Smooth muscle cell (in vitro differentiated cells): Measurements from ENCODE around the gene RAB20. TPM values are rescaled to one million over a fixed set of nuclear protein-coding genes. Genes with fewer than 3 reads are reported as not detected.

Experiments
- DNase-seq: peaks from one replicate; lab custom pipeline; 2025; ENCODE audit not compliant: unreplicated experiment; lab: John Stamatoyannopoulos, UW
- H2AFZ ChIP-seq: fragments of 200-600 bp; sonication (generic); 2 replicates; pipeline ENCODE4 v1.6.0; 2016; ENCODE audit warnings: antibody characterized with exemption, low read depth, mild to moderate bottlenecking
- H3F3A ChIP-seq: fragments of 200-600 bp; sonication (generic); 2 replicates; pipeline ENCODE4 v1.6.0; 2017; ENCODE audit warnings: antibody characterized with exemption, low read depth
- H3K27ac ChIP-seq: fragments of 200-600 bp; sonication (generic); 2 replicates; pipeline ENCODE4 v1.5.1; 2016; ENCODE audit warnings: low read depth, mild to moderate bottlenecking
- H3K27me3 ChIP-seq: fragments of 200-600 bp; sonication (generic); 2 replicates; pipeline ENCODE4 v1.6.1; 2016; ENCODE audit warnings: low read depth, mild to moderate bottlenecking
- H3K36me3 ChIP-seq: fragments of 200-600 bp; sonication (generic); 2 replicates; pipeline ENCODE4 v1.5.1; 2016; ENCODE audit warnings: low read depth
- H3K4me1 ChIP-seq: fragments of 200-600 bp; sonication (generic); 2 replicates; pipeline ENCODE4 v1.5.1; 2016; ENCODE audit warnings: low read depth
- H3K4me2 ChIP-seq: fragments of 200-600 bp; sonication (generic); 2 replicates; pipeline ENCODE4 v1.6.0; 2016; ENCODE audit warnings: mild to moderate bottlenecking
- H3K4me3 ChIP-seq: fragments of 200-600 bp; sonication (generic); 2 replicates; pipeline ENCODE4 v1.5.1; 2016; ENCODE audit warnings: mild to moderate bottlenecking
- H3K79me2 ChIP-seq: fragments of 200-600 bp; sonication (generic); 2 replicates; pipeline ENCODE4 v1.6.0; 2016; ENCODE audit warnings: low read depth, mild to moderate bottlenecking
- H3K9ac ChIP-seq: fragments of 200-600 bp; sonication (generic); 2 replicates; pipeline ENCODE4 v1.6.0; 2016; ENCODE audit warnings: low read depth
- H3K9me3 ChIP-seq: fragments of 200-600 bp; sonication (generic); replicated peaks from 2 replicates; pipeline ENCODE4 v1.5.1; 2016; ENCODE audit warnings: low read depth
- H4K20me1 ChIP-seq: fragments of 200-600 bp; sonication (generic); 2 replicates; pipeline ENCODE4 v1.6.0; 2016; ENCODE audit warnings: low read depth
- WGBS: methylation state at CpG from one replicate; pipeline ENCODE4 v1.1.7; 2016; ENCODE audit warnings: low lambda C conversion rate; 5-methylcytosine and 5-hydroxymethylcytosine counted together
- polyA plus RNA-seq: library from polyadenylated mRNA; unstranded; fragments of >200 nt; fragmentation: Nextera tagmentation; extraction: Ambion mirVana; gene quantifications from 2 replicates; pipeline ENCODE4 v1.2.1, GENCODE V29; 2016
- total RNA-seq: library from RNA; depleted of rRNA; stranded (reverse); fragments of >200 nt; gene quantifications from 2 replicates; pipeline ENCODE4 v1.2.3, GENCODE V29; 2014
- TF ChIP-seq, protein P1 (sequence below): fragments of 200-600 bp; sonication (generic); IDR thresholded peaks from 2 replicates; pipeline ENCODE4 v1.5.1; 2017; ENCODE audit warnings: borderline replicate concordance, mild to moderate bottlenecking, antibody characterized with exemption; ENCODE audit not compliant: insufficient read depth, poor library complexity, severe bottlenecking

RAB20 gene
- total and polyA plus RNA-seq, 2 experiments from 2014 or later: 12.9 to 18.0 TPM

GRCh38 chr13:110581506-110582185 is 20.1 kb upstream of the RAB20 start:
- WGBS: 86% methylated on average over 14 of the region's 14 CpGs
- Histone ChIP-seq H3K9ac (no peak overlapping the region), H3K4me1 (no peaks in the 10 kb centered on the region), H3K9me3 (no peaks in the 10 kb centered on the region), H3K36me3 (no peaks in the 10 kb centered on the region), H3F3A (no peaks in the 10 kb centered on the region), H4K20me1 (no peaks in the 10 kb centered on the region), H3K4me2 (no peak overlapping the region), H3K27ac (no peak overlapping the region), H2AFZ (no peak overlapping the region), H3K79me2 (no peaks in the 10 kb centered on the region), H3K27me3 (no peaks in the 10 kb centered on the region), H3K4me3 (no peak overlapping the region)
- no peak for DNase-seq
- TF ChIP-seq, protein P1, sequence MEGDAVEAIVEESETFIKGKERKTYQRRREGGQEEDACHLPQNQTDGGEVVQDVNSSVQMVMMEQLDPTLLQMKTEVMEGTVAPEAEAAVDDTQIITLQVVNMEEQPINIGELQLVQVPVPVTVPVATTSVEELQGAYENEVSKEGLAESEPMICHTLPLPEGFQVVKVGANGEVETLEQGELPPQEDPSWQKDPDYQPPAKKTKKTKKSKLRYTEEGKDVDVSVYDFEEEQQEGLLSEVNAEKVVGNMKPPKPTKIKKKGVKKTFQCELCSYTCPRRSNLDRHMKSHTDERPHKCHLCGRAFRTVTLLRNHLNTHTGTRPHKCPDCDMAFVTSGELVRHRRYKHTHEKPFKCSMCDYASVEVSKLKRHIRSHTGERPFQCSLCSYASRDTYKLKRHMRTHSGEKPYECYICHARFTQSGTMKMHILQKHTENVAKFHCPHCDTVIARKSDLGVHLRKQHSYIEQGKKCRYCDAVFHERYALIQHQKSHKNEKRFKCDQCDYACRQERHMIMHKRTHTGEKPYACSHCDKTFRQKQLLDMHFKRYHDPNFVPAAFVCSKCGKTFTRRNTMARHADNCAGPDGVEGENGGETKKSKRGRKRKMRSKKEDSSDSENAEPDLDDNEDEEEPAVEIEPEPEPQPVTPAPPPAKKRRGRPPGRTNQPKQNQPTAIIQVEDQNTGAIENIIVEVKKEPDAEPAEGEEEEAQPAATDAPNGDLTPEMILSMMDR: no peak

DNA sequence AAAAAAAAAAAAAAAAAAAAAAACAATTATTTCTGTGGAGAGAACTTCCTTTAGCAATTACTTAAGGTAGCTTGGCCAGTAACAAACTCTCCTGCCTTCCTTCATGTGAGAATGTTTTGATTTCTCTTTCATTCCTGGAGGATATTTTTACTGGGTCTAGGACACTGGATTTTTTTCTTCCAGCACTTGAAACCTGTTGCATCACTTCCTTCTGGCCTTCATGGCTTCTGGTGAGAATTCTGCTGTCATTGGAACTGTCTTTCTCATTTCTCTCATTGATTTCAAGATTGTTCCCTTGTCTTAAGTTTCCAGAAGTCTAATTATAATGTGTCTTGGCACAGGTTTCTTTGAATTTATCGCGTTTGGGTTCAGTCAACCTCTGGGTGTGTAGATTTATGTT is 19.3 kb upstream of the RAB20 start:
- Histone ChIP-seq H4K20me1 (no peaks in the 10 kb centered on the region), H2AFZ (no peak overlapping the region), H3K4me3 (no peak overlapping the region), H3K36me3 (no peaks in the 10 kb centered on the region), H3K79me2 (no peaks in the 10 kb centered on the region), H3K27ac (no peak overlapping the region), H3K9me3 (no peaks in the 10 kb centered on the region), H3F3A (no peaks in the 10 kb centered on the region), H3K4me1 (no peaks in the 10 kb centered on the region), H3K4me2 (no peak overlapping the region), H3K27me3 (no peaks in the 10 kb centered on the region), H3K9ac (no peak overlapping the region)
- WGBS: 90% methylated on average over 2 of the region's 2 CpGs
- DNase-seq: no peak
- TF ChIP-seq, protein P1: no peak

- H3K4me2 ChIP-seq: no peak overlapping the region
- no peaks in the 10 kb centered on the region for H3K36me3 ChIP-seq
- no peak for DNase-seq
- TF ChIP-seq, protein P1: no peak
- H2AFZ ChIP-seq: no peak overlapping the region
- no peaks in the 10 kb centered on the region for H4K20me1 ChIP-seq
- no peak overlapping the region for H3K4me3 ChIP-seq
- 87% methylated on average over 9 of the region's 10 CpGs for WGBS
- H3K27ac ChIP-seq: no peak overlapping the region
- H3K4me1 ChIP-seq: no peaks in the 10 kb centered on the region
- no peaks in the 10 kb centered on the region for H3K79me2 ChIP-seq
- H3F3A ChIP-seq: no peaks in the 10 kb centered on the region
- H3K27me3 ChIP-seq: no peaks in the 10 kb centered on the region
- no peak overlapping the region for H3K9ac ChIP-seq
- no peaks in the 10 kb centered on the region for H3K9me3 ChIP-seq
Observed at GRCh38 chr13:110578363-110578762, 16.8 kb upstream of the RAB20 start.
